ENCODE data around the gene ACSM3. TPM values are rescaled to one million over a fixed set of nuclear protein-coding genes. Genes with fewer than 3 reads are reported as not detected.

The ACSM3 gene
- total and polyA plus RNA-seq, 9 of the 15 experiments (the other 6 are each of a cell fraction or from before 2014, with no cell fraction given), result 112 to 420 (median 182) TPM

- no peak for TF ChIP-seq GTF2B (IDR thresholded peaks at IDR 0.05; ENCODE audit: extremely low read depth, insufficient read length)
- no peak for TF ChIP-seq COPS2 (conservative IDR thresholded peaks at IDR 0.05)
- peak; percentile 96 for TF ChIP-seq RBM25 (IDR thresholded peaks at IDR 0.05; ENCODE audit: low read depth, low read length, severe bottlenecking)
- TF ChIP-seq SMAD4 (CRISPR knock-in tag; conservative IDR thresholded peaks at IDR 0.05), result no peak
- no peak for TF ChIP-seq ZNF696 (CRISPR knock-in tag; conservative IDR thresholded peaks at IDR 0.05)
- TF ChIP-seq NCOA6 (IDR thresholded peaks at IDR 0.05), result no peak
- peak; percentile 98 for TF ChIP-seq ZNF146 (CRISPR knock-in tag; IDR thresholded peaks at IDR 0.05; ENCODE audit: unreplicated experiment)
- TF ChIP-seq RUNX1 (IDR thresholded peaks at IDR 0.05; ENCODE audit: low read depth), result no peak
- no peak for TF ChIP-seq HCFC1 (IDR thresholded peaks at IDR 0.05; ENCODE audit: low read depth, low read length)
- no peak for TF ChIP-seq TCF3 (CRISPR knock-in tag; IDR thresholded peaks at IDR 0.05)
- no peak for TF ChIP-seq CEBPG (CRISPR knock-in tag; IDR thresholded peaks at IDR 0.05)
- peak in 1 of 2 experiments; percentile 36; a peak in 1 of 4 replicates for TF ChIP-seq CEBPG (tag; conservative IDR thresholded peaks at IDR 0.05 in 1 of 2, IDR thresholded peaks at IDR 0.05 in 1 of 2)
- TF ChIP-seq CREB5 (CRISPR knock-in tag; IDR thresholded peaks at IDR 0.05), result 0 out of 2 replicates have a peak, but pooled peaks have one; percentile 40
- TF ChIP-seq CTCFL (IDR thresholded peaks at IDR 0.05; ENCODE audit: borderline replicate concordance, insufficient read depth, low read depth, low read length, poor library complexity, severe bottlenecking), result no peak
- TF ChIP-seq CBX1 (IDR thresholded peaks at IDR 0.05; ENCODE audit: low read depth), result no peak
- no peak for TF ChIP-seq XRCC4 (IDR thresholded peaks at IDR 0.05; ENCODE audit: extremely low read depth, insufficient read depth, insufficient read length)
- TF ChIP-seq FOS (IDR thresholded peaks at IDR 0.05; ENCODE audit: extremely low read depth, insufficient read length), result no peak
- no peak for TF ChIP-seq JUND (IDR thresholded peaks at IDR 0.05; ENCODE audit: borderline replicate concordance, low read depth, low read length)
- TF ChIP-seq JUND (tag; IDR thresholded peaks at IDR 0.05; ENCODE audit: borderline replicate concordance, low read depth, low read length), result no peak
- no peak for TF ChIP-seq MBD1 (CRISPR knock-in tag; IDR thresholded peaks at IDR 0.05)
- TF ChIP-seq GABPB1 (CRISPR knock-in tag; IDR thresholded peaks at IDR 0.05), result no peak
- no peak for TF ChIP-seq LARP7 (IDR thresholded peaks at IDR 0.05)
- TF ChIP-seq KLF1 (tag; IDR thresholded peaks at IDR 0.05), result no peak
- no peak for TF ChIP-seq SREBF2 (CRISPR knock-in tag; IDR thresholded peaks at IDR 0.05)
- no peak for TF ChIP-seq ZNF239 (CRISPR knock-in tag; IDR thresholded peaks at IDR 0.05)
Observed at GRCh38 chr16:20784204-20784603, 20.4 kb downstream of the ACSM3 start (continued).

Measured in K562 (cell line).